GM10266 (cell line): ENCODE results near the gene MRPL23.

Experiments
- DNase-seq: peaks from one replicate; pipeline ENCODE4 v3.0.0; 2012; ENCODE audit errors: extremely low spot score
- TF ChIP-seq, protein P1 (sequence below): IDR thresholded peaks from 2 replicates; pipeline ENCODE4 v1.5.1; 2012; ENCODE audit warnings: mild to moderate bottlenecking, low read depth; ENCODE audit not compliant: control insufficient read depth, insufficient read depth; ENCODE audit errors: missing control alignments

The MRPL23 gene

DNA sequence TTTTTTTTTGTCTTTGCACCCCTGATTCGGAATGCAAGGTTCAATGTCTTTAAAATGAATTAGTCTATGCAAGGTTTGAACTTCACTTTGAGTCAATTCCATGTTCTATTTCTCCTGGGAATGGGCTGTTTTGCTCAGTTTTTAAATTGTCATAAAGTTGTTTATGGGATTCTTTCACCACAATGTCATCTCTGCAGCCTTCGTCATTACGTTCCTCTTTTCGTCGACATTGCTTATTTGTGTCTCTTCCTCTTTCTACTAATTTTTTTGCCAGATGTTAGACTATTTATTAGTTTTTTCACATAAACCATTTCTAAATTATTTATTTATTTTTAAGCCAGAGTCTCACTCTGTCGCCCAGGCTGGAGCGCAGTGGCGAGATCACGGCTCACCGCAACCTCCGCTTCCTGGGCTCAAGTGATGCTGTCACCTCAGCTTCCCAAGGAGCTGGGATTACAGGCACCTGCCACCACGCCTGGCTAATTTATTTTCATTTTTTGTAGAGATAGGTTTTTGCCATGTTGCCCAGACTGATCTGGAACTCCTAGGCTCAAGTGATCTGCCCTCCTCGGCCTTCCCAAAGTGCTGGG lies 34.7 kb upstream of the MRPL23 start:
- no peak for DNase-seq

DNA sequence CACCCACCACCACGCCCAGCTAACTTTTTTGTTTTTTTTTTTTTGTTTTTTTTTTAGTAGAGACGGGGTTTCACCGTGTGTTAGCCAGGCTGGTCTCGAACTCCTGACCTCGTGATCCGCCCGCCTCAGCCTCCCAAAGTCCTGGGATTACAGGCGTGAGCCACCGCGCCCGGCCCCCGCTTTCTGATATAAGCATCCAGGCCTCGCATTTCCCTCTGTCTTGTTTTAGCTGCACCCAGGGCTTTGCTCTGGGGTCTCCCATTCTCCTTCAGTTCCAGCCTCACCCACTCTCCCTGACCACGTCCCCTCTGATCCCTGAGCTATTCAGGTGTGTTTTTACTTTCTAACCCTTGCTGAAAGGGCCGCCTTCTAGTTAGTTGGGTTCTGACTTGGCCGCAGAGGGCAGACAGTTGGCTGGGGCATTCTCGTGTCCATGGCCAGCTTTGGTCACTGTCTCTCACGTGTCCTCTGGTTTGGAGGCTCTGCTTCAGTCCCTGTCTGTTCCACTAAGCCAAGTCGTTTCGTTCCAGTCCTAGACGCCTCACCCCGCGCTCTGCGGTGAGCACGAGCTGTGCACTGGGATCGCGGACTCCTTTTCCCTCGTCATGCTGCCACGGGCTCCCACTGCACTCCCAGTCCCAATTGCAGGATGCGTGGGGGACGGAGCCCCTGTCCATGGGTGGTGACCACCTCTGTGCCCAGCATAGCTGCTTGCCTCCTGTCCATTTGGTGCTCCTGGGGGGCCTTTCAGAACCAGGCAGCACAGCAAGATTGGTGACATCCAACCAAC lies 33.7 kb upstream of the MRPL23 start:
- DNase-seq: no peak
- TF ChIP-seq, protein P1, sequence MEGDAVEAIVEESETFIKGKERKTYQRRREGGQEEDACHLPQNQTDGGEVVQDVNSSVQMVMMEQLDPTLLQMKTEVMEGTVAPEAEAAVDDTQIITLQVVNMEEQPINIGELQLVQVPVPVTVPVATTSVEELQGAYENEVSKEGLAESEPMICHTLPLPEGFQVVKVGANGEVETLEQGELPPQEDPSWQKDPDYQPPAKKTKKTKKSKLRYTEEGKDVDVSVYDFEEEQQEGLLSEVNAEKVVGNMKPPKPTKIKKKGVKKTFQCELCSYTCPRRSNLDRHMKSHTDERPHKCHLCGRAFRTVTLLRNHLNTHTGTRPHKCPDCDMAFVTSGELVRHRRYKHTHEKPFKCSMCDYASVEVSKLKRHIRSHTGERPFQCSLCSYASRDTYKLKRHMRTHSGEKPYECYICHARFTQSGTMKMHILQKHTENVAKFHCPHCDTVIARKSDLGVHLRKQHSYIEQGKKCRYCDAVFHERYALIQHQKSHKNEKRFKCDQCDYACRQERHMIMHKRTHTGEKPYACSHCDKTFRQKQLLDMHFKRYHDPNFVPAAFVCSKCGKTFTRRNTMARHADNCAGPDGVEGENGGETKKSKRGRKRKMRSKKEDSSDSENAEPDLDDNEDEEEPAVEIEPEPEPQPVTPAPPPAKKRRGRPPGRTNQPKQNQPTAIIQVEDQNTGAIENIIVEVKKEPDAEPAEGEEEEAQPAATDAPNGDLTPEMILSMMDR: no peak

More for the DNA sequence above, 34.7 kb upstream of the MRPL23 start:
- TF ChIP-seq, protein P1: no peak

DNA sequence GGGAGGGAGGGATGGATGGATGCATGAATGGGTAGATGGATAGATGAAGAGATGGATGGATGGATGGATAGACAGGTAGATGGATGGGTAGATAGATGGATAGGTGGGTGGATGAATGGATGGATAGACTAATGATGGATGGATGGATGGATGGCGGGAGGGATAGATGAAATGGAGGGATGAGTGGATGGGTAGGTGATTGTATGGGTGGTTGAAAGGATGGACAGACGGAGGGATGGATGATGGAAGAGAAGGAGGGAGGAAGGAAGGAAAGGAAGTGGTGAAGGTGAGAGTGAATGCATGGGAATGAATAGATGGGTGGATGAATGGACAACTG lies 31.4 kb upstream of the MRPL23 start:
- TF ChIP-seq, protein P1: no peak

DNA sequence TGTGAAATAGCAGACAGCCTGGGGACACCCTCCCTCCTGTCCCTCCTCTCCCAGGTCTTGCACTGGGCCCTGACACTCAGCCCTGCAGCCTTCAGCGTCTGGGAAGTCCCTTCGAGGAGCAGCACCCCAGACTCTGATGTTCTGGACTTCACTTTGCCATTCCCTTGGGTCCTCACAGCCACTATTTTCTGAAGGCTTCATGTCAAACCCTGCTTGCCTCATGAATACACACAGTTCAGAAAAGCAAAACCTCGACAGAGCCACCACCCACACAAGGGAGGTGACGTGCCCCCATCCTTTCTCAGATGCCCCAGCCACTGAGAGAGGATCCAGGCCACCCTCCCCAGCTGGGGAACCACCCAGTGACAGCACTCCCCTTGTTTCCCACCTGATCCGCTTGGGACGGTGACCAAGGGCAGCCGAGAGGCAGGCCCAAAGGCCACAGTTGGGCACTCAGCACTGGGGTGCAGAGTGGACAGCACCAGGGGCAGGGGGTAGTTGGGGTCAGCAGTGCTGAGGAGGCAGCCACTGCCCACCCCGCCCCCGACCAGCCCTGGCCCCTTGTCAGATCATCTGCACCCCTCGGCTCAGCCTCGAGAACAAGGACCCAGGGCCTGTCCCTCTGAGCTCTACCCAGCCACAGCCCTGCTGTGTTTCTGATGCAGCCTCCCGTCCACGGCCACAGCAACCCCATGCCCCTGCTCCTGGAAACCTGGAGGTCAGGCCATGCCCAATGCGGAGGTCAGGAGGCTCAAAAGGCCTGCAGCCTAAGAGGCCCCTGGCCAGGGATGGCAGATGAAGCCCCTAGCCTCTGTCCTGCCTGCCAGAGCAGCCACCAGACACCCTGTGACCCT lies 30.8 kb upstream of the MRPL23 start:
- TF ChIP-seq, protein P1: no peak

More for the DNA sequence above, 31.4 kb upstream of the MRPL23 start:
- no peak for DNase-seq

DNA sequence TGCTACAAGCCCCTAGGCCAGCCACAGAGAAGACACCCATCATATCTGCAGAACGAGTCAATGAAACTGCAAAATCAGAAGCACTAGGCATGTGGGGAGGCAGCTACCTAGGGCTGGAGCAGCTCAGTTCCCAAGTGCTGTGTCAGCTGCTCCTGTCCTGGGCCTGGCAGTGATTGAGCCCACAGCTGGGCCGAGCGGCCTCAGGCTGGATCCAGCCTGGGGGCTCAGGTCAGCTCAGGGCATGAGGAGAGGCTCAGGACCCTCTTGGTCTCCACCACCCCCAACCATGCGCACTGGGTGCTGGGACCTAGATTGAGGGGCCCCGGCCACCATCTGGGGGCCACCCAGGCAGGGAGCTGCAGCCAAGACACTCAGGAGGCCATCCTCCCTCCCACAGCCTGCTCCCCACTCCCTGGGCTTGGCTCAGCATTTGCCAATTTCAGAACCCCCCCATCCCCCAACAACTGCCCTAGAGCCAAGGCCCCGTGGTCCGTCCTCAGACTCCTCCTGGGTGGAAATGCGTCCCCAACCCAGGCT lies 30.1 kb upstream of the MRPL23 start:
- TF ChIP-seq, protein P1: no peak
- DNase-seq: peak; percentile 41

More for the DNA sequence above, 30.8 kb upstream of the MRPL23 start:
- peak; percentile 80 for DNase-seq

DNA sequence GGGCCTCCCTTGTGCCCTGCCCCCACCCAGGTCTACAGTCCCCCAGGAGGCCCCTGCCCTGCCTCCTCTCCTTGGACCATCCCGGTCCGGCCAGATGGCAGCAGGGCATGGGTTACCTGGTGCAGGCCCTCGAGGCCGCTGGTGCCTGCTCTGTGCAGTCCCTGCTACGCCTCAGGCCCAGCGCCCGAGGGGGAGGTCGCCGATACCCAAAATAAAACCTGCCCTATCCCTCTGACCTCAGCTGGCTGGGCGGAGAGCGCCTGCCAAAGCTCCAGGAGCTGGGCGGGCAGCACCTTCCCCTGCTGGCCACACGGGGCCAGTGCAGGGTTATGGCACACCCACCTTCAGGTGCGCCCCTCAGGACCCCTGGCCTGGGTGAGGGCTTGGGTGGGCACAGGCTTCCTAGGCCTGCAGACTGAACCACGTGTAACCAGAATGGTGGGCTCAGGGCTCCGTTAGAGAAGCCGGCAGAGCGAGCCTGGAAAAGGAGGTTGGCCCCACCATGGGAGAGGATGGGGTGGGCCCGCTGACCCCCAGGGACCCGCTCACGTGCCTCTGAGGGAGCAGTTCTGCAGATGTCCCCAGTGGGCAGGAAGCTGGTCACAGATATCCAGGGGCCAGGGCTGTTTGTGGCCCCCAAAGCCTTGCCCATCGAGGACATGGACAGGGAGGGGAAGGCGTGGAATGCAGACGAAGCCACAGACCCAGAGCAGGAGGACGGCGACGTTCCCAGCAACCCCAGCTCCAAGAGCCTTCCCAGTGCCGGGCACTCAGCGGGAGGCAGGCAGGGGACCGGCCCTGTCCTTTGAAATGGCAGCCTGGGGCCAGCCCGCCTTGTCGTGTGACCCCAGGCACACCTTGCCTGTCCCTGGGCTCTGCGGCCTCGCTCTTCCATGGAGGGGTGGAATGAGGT lies 29.4 kb upstream of the MRPL23 start:
- DNase-seq: peak; percentile 35
- TF ChIP-seq, protein P1: peak; percentile 46
